Epithelial cell of esophagus (primary cell): ENCODE measurements around the gene MYH11.

Experiments used
- DNase-seq: peaks from one replicate; pipeline ENCODE4 v3.0.0; 2010; ENCODE audit warnings: low read depth
- H3K4me3 ChIP-seq: 2 replicates; pipeline ENCODE4 v1.5.1; 2011; ENCODE audit warnings: mild to moderate bottlenecking, low read length, control low read depth
- CTCF ChIP-seq: IDR thresholded peaks from 2 replicates; pipeline ENCODE4 v1.5.1; 2011; ENCODE audit warnings: low read depth, mild to moderate bottlenecking, low read length, control low read depth, inconsistent platforms; ENCODE audit not compliant: insufficient read depth; ENCODE audit errors: missing control alignments

The MYH11 gene

GRCh38 chr16:15773968-15774367 is 82.9 kb downstream of the MYH11 start:
- TF ChIP-seq CTCF = no peak
- no peak overlapping the region for H3K4me3 ChIP-seq
- no peak for DNase-seq

- no peak for DNase-seq
- TF ChIP-seq CTCF = no peak
- H3K4me3 ChIP-seq = no peak overlapping the region
Measured at GRCh38 chr16:15772579-15773293, 84.1 kb downstream of the MYH11 start.

GRCh38 chr16:15771694-15772093 is 85.1 kb downstream of the MYH11 start:
- no peak for DNase-seq
- TF ChIP-seq CTCF = no peak
- no peak overlapping the region for H3K4me3 ChIP-seq

GRCh38 chr16:15770512-15770911 is 86.3 kb downstream of the MYH11 start:
- no peak for TF ChIP-seq CTCF
- DNase-seq = peak; percentile 14
- no peak overlapping the region for H3K4me3 ChIP-seq

- DNase-seq = no peak
Measured at GRCh38 chr16:15770107-15770506, 86.7 kb downstream of the MYH11 start.

GRCh38 chr16:15769239-15769638 is 87.6 kb downstream of the MYH11 start:
- no peak overlapping the region for H3K4me3 ChIP-seq
- TF ChIP-seq CTCF = no peak
- no peak for DNase-seq

More at GRCh38 chr16:15770107-15770506, 86.7 kb downstream of the MYH11 start:
- no peak for TF ChIP-seq CTCF
- H3K4me3 ChIP-seq = no peak overlapping the region

GRCh38 chr16:15768201-15768600 is 88.6 kb downstream of the MYH11 start:
- H3K4me3 ChIP-seq = no peak overlapping the region
- no peak for TF ChIP-seq CTCF
- DNase-seq = no peak
